GM12878 (cell line): Measurements from ENCODE around the gene ADGRD2. TPM values are rescaled to one million over a fixed set of nuclear protein-coding genes. Genes with fewer than 3 reads are reported as not detected.

Experiments
- ATAC-seq: fragments of 200-7000 bp; cut with Tn5 transposase; 3 replicates; pipeline ENCODE4 v1.9.1; 2020; ENCODE audit warnings: mild to moderate bottlenecking, moderate library complexity
- BruUV-seq: library from RNA; stranded (reverse); fragments of 400-500 nt; replicated peaks from 2 replicates; lab custom pipeline; 2021; lab: Mats Ljungman, UMichigan
- CTCF ChIA-PET: fragments of 300-600 bp; sonication (Branson Sonifier 250); formaldehyde crosslinking; extraction: SDS; loops from one replicate; lab custom pipeline; 2021; ENCODE audit warnings: inconsistent platforms; lab: Yijun Ruan, JAX
- POLR2A ChIA-PET: fragments of 350-600 bp; formaldehyde crosslinking; extraction: SDS; loops from one replicate; lab custom pipeline; 2021; ENCODE audit warnings: inconsistent platforms; lab: Charles Lee
- RAD21 ChIA-PET: fragments of 300-600 bp; sonication (Branson Sonifier 250); formaldehyde crosslinking; loops from one replicate; lab custom pipeline; 2023; ENCODE audit warnings: antibody characterized with exemption; ENCODE audit not compliant: unreplicated experiment; lab: Charles Lee
- SMC1A ChIA-PET: fragments of 300-600 bp; sonication (Branson Sonifier 250); formaldehyde crosslinking; loops from one replicate; lab custom pipeline; 2023; ENCODE audit not compliant: unreplicated experiment, uncharacterized antibody; lab: Charles Lee
- DNase-seq: peaks from one replicate; pipeline ENCODE4 v3.0.0-alpha.2; 2011; ENCODE audit warnings: low read depth, low spot score
- FAIRE-seq: peaks from 3 replicates; lab custom pipeline; 2011; peaks lifted over from hg19 to GRCh38; lab: Jason Lieb, UNC
- H2AFZ ChIP-seq: 2 replicates; pipeline ENCODE4 v1.6.0; 2011; ENCODE audit warnings: low read depth, low read length, control low read depth; ENCODE audit not compliant: control insufficient read depth
- H3K27ac ChIP-seq: 2 replicates; pipeline ENCODE4 v1.5.1; 2011; ENCODE audit warnings: control low read depth; ENCODE audit not compliant: control insufficient read depth, insufficient read depth
- H3K27me3 ChIP-seq, 2 experiments: replicated peaks in 1 of 2; 2 replicates each; pipeline versions ENCODE4 v1.6.0 to v1.6.1; 2011; ENCODE audit warnings: low read length in 1 of 2; ENCODE audit not compliant: control insufficient read depth in 2 of 2, insufficient read depth in 2 of 2
- H3K36me3 ChIP-seq, 2 experiments: 2 replicates each; pipeline ENCODE4 v1.5.1; 2011; ENCODE audit warnings: low read length in 1 of 2; ENCODE audit not compliant: control insufficient read depth in 2 of 2, insufficient read depth in 2 of 2
- H3K4me1 ChIP-seq: 2 replicates; pipeline ENCODE4 v1.6.1; 2011; ENCODE audit warnings: mild to moderate bottlenecking, low read length, moderate library complexity, mixed read lengths; ENCODE audit not compliant: control insufficient read depth, insufficient read depth
- H3K4me2 ChIP-seq: 2 replicates; pipeline ENCODE4 v1.6.0; 2011; ENCODE audit warnings: control low read depth; ENCODE audit not compliant: control insufficient read depth, insufficient read depth
- H3K4me3 ChIP-seq: fragments of 200-600 bp; sonication (generic); 2 replicates; pipeline ENCODE4 v1.5.1; 2016
- H3K79me2 ChIP-seq: 2 replicates; pipeline ENCODE4 v1.6.0; 2011; ENCODE audit warnings: low read length; ENCODE audit not compliant: control insufficient read depth, insufficient read depth
- H3K9ac ChIP-seq: 2 replicates; pipeline ENCODE4 v1.8.0; 2011; ENCODE audit warnings: low read length, control low read depth, mixed read lengths; ENCODE audit not compliant: control insufficient read depth, insufficient read depth
- H3K9me3 ChIP-seq: replicated peaks from 3 replicates; pipeline ENCODE4 v1.5.1; 2011; ENCODE audit warnings: mild to moderate bottlenecking, low read length; ENCODE audit not compliant: control insufficient read depth, insufficient read depth
- H4K20me1 ChIP-seq: 2 replicates; pipeline ENCODE4 v1.6.0; 2011; ENCODE audit not compliant: control insufficient read depth, insufficient read depth
- CHD2 ChIP-seq: IDR thresholded peaks from 2 replicates; pipeline ENCODE4 v1.6.1; 2011; ENCODE audit warnings: low read depth, low read length, improper control_type of control experiment, borderline replicate concordance
- EED ChIP-seq: sonication (generic); IDR thresholded peaks from 2 replicates; pipeline ENCODE4 v1.6.1; 2016; ENCODE audit warnings: antibody characterized with exemption, low read depth
- IKZF1 ChIP-seq: fragments of 450-650 bp; conservative IDR thresholded peaks from 2 replicates; pipeline ENCODE4 v1.6.1; 2017; ENCODE audit warnings: antibody characterized with exemption, mild to moderate bottlenecking
- NRF1 ChIP-seq: conservative IDR thresholded peaks from 2 replicates; pipeline ENCODE4 v1.6.1; 2011; ENCODE audit warnings: mild to moderate bottlenecking, low read depth, low read length, improper control_type of control experiment
- PKNOX1 ChIP-seq: fragments of 450-650 bp; IDR thresholded peaks from 2 replicates; pipeline ENCODE4 v1.6.1; 2016; ENCODE audit warnings: mild to moderate bottlenecking
- RUNX3 ChIP-seq: IDR thresholded peaks from 2 replicates; pipeline ENCODE4 v1.6.1; 2012; ENCODE audit warnings: low read length, inconsistent platforms
- WGBS: methylation state at CpG from one replicate; pipeline ENCODE4 v1.1.6; 2016; ENCODE audit warnings: low lambda C conversion rate; ENCODE audit not compliant: insufficient replicate concordance, insufficient coverage; ENCODE audit errors: missing lambda C conversion rate; 5-methylcytosine and 5-hydroxymethylcytosine counted together
- in situ Hi-C: fragments of 300-500 bp; cut with MboI; formaldehyde crosslinking; loops from 9 replicates; pipeline ENCODE4 v1.14.3; 2018; ENCODE audit warnings: mixed read lengths
- intact Hi-C: fragments of 100-400 bp; cut with micrococcal nuclease; formaldehyde crosslinking; loops from one replicate; pipeline ENCODE4 v1.14.2; 2022; ENCODE audit not compliant: unreplicated experiment
- polyA plus RNA-seq, 11 experiments: library from polyadenylated mRNA; depleted of rRNA in 4 of 11; unstranded in 6 of 11; stranded (reverse) in 5 of 11; fragments of >200 nt; fragmentation: Nextera tagmentation in 4 of 11; fragmentation: Illumina TruSeq in 1 of 11; extraction: Ambion mirVana in 4 of 11; extraction: Trizol in 1 of 11; gene quantifications; 1 replicate in 1 of 11; 2 replicates in 10 of 11; pipeline versions ENCODE4 v1.2.1 to v1.2.3, GENCODE V29; 2011 to 2016; ENCODE audit warnings: inconsistent platforms in 2 of 11, missing spikeins in 2 of 11, low read depth in 1 of 11
- total RNA-seq, 4 experiments: library from RNA; depleted of rRNA in 3 of 4; stranded (reverse); fragments of >200 nt in 3 of 4; fragmentation: Illumina TruSeq in 1 of 4; extraction: Trizol in 1 of 4; gene quantifications; 2 replicates each; pipeline versions ENCODE4 v1.2.1 to v1.2.3, GENCODE V29; 2013 to 2021

Gene ADGRD2
- total and polyA plus RNA-seq, 10 of the 15 experiments (the other 5 are each of a cell fraction or from before 2014, with no cell fraction given) = not detected

GRCh38 chr9:124493794-124494479 lies 43.7 kb downstream of the ADGRD2 start:
- Histone ChIP-seq H2AFZ (no peak overlapping the region), H3K4me1 (peaks cover 25% of the 10 kb centered on the region), H3K9ac (no peak overlapping the region), H4K20me1 (no peaks in the 10 kb centered on the region), H3K27me3 (no peaks in the 10 kb centered on the region; a peak in 1 of 4 replicates), H3K4me2 (peak overlapping the region; percentile 47; the same call in 1 of the 2 replicates), H3K79me2 (no peaks in the 10 kb centered on the region), H3K4me3 (no peak overlapping the region), H3K27ac (no peak overlapping the region), H3K9me3 (no peaks in the 10 kb centered on the region), H3K36me3 (no peaks in the 10 kb centered on the region)
- no TSS peak for BruUV-seq
- RAD21 ChIA-PET = no interaction called here
- SMC1A ChIA-PET = interaction anchor here (0.6 to 1.1 kb wide), 2 partner anchors 43 to 366 kb away, joined by 4 read pairs; no protein-coding TSS in a partner anchor
- TF ChIP-seq PKNOX1 (peak; percentile 49; the same call in 1 of the 2 replicates), EED (no peak), IKZF1 (peak; percentile 44; the same call in 1 of the 2 replicates), RUNX3 (0 out of 2 replicates have a peak, but pooled peaks have one; percentile 28), CHD2 (no peak), NRF1 (no peak)
- CTCF ChIA-PET = interaction anchor here (0.7 to 0.8 kb wide), 2 partner anchors 44 to 100 kb away, joined by 3 to 4 read pairs; partner anchors contain the start of gene ADGRD2
- in situ Hi-C loops = no loop called here
- ATAC-seq = peak; percentile 79
- WGBS = 30% methylated on average over 18 of the region's 18 CpGs
- no peak for DNase-seq
- peak; percentile 59 for FAIRE-seq
- intact Hi-C loops = no loop called here
- POLR2A ChIA-PET = interaction anchor here (0.6 kb wide), 1 partner anchor 31 kb away, joined by 3 read pairs; no protein-coding TSS in a partner anchor
